NB4 (cell line): Measurements from ENCODE around the gene MSRB1.

Source experiments
- MYC ChIP-seq: IDR thresholded peaks from 2 replicates; pipeline ENCODE4 v1.6.1; 2011; ENCODE audit warnings: low read depth, low read length
- TF ChIP-seq, protein P1 (sequence below): IDR thresholded peaks from one replicate; pipeline ENCODE4 v1.5.1; 2012; ENCODE audit warnings: low read depth, low read length

DNA sequence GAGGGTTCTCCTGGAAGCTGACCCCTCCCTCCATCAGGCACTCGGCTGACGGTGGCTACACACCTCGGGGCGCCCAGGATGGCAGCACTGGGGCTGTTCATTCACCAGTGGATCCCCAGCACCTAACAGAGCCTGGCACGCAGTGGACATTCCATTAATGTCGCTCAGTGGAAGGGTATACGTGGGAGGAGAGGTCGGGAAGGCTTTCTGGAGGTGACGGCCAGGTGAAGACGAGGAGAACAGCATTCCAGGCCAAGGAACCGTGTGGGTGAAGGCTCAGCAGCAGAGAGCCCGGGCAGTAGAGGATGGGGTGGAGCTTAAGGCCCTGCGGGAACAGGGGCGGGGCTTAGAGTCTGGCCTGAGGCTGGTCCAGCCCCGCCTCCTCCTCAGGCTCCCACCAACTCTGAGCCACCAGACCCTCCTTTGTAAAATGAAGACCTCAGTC is 22.2 kb downstream of the MSRB1 start:
- TF ChIP-seq, protein P1, sequence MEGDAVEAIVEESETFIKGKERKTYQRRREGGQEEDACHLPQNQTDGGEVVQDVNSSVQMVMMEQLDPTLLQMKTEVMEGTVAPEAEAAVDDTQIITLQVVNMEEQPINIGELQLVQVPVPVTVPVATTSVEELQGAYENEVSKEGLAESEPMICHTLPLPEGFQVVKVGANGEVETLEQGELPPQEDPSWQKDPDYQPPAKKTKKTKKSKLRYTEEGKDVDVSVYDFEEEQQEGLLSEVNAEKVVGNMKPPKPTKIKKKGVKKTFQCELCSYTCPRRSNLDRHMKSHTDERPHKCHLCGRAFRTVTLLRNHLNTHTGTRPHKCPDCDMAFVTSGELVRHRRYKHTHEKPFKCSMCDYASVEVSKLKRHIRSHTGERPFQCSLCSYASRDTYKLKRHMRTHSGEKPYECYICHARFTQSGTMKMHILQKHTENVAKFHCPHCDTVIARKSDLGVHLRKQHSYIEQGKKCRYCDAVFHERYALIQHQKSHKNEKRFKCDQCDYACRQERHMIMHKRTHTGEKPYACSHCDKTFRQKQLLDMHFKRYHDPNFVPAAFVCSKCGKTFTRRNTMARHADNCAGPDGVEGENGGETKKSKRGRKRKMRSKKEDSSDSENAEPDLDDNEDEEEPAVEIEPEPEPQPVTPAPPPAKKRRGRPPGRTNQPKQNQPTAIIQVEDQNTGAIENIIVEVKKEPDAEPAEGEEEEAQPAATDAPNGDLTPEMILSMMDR = no peak
- TF ChIP-seq MYC = no peak
